HG03565 (cell line): ENCODE measurements around the gene STYX.
A peak's percentile ranks its signal among the peaks of the same experiment; 100 is the strongest.

Source experiments
- ATAC-seq: cut with Tn5 transposase; IDR thresholded peaks from one replicate; pipeline ENCODE4 v1.9.1; 2021; ENCODE audit warnings: mild to moderate bottlenecking, moderate library complexity; ENCODE audit not compliant: unreplicated experiment

Gene STYX

GRCh38 chr14:52729925-52730708 lies at the start of gene STYX:
STYX (plus strand) TSS chr14:52730166; CDS start chr14:52730475, 309 bp downstream.
- peak; percentile 85 for ATAC-seq

- ATAC-seq, result no peak
Measured at GRCh38 chr14:52683985-52684520, 45.9 kb upstream of the STYX start.

- ATAC-seq, result no peak
Measured at GRCh38 chr14:52686176-52686575, 43.8 kb upstream of the STYX start.

- ATAC-seq, result no peak
Measured at GRCh38 chr14:52690983-52691760, 38.8 kb upstream of the STYX start.

GRCh38 chr14:52692248-52692962 lies 37.6 kb upstream of the STYX start:
- ATAC-seq, result no peak

GRCh38 chr14:52693036-52693435 lies 36.9 kb upstream of the STYX start:
- ATAC-seq, result no peak

GRCh38 chr14:52693532-52693931 lies 36.4 kb upstream of the STYX start:
- ATAC-seq, result no peak

GRCh38 chr14:52694761-52695480 lies 35.0 kb upstream of the STYX start:
- peak; percentile 49 for ATAC-seq

- peak; percentile 64 for ATAC-seq
Measured at GRCh38 chr14:52695481-52696091, 34.4 kb upstream of the STYX start, which contains the start of gene ERO1A. ERO1A (minus strand) TSS chr14:52695558; CDS start chr14:52695481, 77 bp downstream.

- no peak for ATAC-seq
Measured at GRCh38 chr14:52700701-52701172, 29.2 kb upstream of the STYX start.

GRCh38 chr14:52701223-52701622 lies 28.7 kb upstream of the STYX start:
- ATAC-seq, result no peak

GRCh38 chr14:52703225-52703624 lies 26.7 kb upstream of the STYX start:
- no peak for ATAC-seq

- no peak for ATAC-seq
Measured at GRCh38 chr14:52703664-52704063, 26.3 kb upstream of the STYX start.

GRCh38 chr14:52706286-52706685 lies 23.7 kb upstream of the STYX start:
- no peak for ATAC-seq

GRCh38 chr14:52706724-52707706 lies 23.0 kb upstream of the STYX start, which contains the start of gene PSMC6:
PSMC6 (plus strand) TSS chr14:52707200; CDS start chr14:52707220, 20 bp downstream.
- peak; percentile 89 for ATAC-seq

GRCh38 chr14:52711666-52712065 lies 18.3 kb upstream of the STYX start:
- no peak for ATAC-seq

GRCh38 chr14:52716155-52716554 lies 13.8 kb upstream of the STYX start:
- no peak for ATAC-seq

- no peak for ATAC-seq
Measured at GRCh38 chr14:52723514-52724359, 6.2 kb upstream of the STYX start.
